Endometrial microvascular endothelial cells (primary cell): ENCODE results near the gene FNDC5. TPM values are rescaled to one million over a fixed set of nuclear protein-coding genes. Genes with fewer than 3 reads are reported as not detected.

ENCODE experiments used
- in situ Hi-C: cut with HindIII; loops from 2 replicates; pipeline ENCODE4 v1.10.0; 2017; ENCODE audit warnings: low sequenced_read_pairs, low pct_unique_long_range_greater_than_20kb; ENCODE audit errors: inconsistent ontology term
- total RNA-seq: library from RNA; depleted of rRNA; stranded (reverse); fragments of >200 nt; gene quantifications from one replicate; pipeline ENCODE4 v1.2.3, GENCODE V29; 2015; ENCODE audit errors: inconsistent ontology term

Gene FNDC5
- total RNA-seq, 1 donor from 2014 or later: not detected

DNA sequence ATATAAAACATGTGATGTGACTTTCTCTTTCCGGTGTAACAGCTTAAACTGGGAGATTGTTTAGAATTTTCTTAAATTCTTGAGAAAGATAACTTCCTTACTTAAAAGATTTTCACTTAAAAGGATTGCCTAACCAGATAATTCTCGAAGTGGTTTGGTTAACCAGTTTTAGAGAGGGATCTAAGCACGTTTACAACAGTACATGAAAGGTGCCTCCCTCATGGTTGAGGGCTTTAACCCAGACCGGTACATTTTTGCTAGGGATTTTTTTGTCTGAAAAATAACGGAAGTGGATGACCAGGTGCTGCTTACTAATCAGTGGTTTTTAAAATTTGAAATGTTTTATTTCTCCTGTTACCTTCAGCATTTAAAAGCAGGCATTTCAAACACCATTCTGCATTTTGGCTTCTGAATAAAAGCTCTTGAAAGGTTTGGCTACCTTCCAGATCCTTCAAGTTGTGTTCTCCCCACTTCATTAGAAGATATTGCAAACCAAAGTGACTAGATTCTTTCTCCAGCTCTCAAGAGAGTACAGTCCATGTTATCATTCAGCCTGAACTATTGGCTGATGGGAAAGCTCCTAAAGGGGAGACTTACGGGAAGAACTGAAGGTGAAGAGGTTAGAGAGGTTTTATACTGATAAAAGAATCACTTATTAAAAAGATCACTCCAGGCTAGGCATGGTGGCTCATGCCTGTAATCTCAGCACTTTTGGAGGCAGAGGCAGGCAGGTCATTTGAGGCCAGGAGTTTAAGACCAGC, 40.4 kb downstream of the FNDC5 start:
- in situ Hi-C loops: no loop called here

- in situ Hi-C loops: no loop called here
These were observed 42.4 kb downstream of the FNDC5 start for GRCh38 chr1:32828341-32828740.

DNA sequence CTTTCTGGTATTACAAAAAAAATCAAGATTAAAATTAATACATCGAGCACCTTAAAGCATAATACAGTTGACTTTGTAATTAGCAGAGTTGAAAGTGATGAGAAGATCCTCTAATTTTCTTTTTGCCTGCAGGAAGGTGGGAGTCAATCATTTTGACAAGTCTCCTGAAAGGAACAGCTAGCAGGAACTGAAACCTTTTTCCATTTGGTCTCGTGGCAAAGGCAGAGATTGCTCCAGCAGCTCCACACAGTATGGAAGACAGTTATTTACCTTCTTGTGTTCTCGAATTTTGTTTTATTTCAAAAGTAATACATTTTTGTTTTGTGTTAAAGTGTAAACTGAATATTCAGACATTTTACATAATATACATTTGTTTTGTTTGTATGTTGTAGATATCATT, 45.5 kb downstream of the FNDC5 start:
- in situ Hi-C loops: no loop called here

DNA sequence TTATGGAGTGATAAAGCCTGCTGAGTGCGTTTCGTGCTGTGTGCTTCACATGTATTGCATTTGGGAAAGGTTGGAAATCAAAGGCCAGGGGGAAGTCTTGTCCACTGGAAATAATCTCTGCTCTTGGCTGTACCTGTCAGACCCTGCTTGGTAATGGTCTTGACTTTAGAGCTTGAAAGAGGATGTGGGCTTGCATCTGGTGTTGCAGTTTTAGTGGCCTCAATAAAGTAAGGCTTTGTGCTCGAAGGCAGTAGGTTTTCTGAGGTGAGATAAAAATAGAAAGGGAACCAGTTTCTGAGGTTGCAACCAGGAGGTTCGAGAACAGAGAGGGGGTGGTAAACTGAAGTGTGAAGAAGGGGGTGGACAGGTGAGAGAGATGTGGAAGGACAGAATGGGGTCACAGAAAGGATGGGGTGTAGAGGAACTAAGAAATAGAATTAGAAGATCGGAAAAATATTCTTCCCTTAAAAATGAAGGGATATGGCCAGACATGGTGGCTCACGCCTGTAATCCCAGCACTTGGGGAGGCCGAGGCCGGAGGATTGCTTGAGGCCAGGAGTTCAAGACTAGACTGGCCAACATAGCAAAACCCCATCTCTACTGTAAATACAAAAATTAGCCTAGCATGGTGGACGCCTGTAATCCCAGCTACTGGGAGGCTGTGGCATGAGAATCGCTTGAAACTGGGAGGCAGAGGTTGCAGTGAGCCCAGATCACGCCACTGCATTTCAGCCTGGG, 51.7 kb downstream of the FNDC5 start:
- in situ Hi-C loops: no loop called here

- in situ Hi-C loops: no loop called here
These were observed 52.6 kb downstream of the FNDC5 start for GRCh38 chr1:32817815-32818786.

DNA sequence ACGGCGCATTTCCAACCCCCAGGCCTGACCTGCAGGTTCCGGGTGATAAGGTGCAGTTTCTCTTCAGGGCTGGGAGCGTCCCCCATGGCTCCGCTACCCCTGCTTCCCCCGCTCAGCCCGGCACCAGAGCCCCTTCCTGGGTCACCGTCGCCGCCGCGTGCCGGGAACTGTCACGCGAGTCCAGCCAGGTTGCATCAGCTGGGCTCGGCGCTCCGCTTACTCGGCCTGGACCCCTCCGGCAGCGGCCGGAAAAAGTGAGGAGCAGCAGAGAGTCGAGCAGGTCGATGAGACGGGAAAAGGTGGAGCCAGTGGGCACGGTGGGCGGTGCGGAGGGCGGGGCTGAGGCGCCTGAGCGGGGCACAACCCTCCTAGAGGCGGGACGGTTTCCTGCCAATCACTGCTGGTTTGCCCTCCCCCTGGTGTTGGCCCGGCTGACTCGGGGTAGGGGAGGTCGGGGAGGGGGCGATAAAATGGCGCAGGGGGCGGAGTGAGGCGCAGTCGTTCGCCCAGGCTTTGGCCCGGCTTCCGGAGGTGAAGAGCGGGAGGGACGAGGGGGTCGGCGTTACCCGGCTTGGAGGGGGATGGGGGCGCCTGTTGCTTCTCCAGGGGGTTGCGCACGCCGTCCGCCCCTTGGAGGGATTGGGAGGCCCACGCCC, 53.4 kb downstream of the FNDC5 start, which contains the start of the genes S100PBP and YARS1:
Gene S100PBP, plus strand, starts transcription at position 495 of the 656 bp plus-strand sequence. CDS start 8,447 bp downstream, outside the sequence.
Gene YARS1, minus strand, starts transcription at position 200 of the 656 bp plus-strand sequence. Its CDS starts 114 bp downstream, at position 86.
- in situ Hi-C loops: no loop called here

- in situ Hi-C loops: no loop called here
These were observed 54.0 kb downstream of the FNDC5 start for GRCh38 chr1:32816676-32817158.

DNA sequence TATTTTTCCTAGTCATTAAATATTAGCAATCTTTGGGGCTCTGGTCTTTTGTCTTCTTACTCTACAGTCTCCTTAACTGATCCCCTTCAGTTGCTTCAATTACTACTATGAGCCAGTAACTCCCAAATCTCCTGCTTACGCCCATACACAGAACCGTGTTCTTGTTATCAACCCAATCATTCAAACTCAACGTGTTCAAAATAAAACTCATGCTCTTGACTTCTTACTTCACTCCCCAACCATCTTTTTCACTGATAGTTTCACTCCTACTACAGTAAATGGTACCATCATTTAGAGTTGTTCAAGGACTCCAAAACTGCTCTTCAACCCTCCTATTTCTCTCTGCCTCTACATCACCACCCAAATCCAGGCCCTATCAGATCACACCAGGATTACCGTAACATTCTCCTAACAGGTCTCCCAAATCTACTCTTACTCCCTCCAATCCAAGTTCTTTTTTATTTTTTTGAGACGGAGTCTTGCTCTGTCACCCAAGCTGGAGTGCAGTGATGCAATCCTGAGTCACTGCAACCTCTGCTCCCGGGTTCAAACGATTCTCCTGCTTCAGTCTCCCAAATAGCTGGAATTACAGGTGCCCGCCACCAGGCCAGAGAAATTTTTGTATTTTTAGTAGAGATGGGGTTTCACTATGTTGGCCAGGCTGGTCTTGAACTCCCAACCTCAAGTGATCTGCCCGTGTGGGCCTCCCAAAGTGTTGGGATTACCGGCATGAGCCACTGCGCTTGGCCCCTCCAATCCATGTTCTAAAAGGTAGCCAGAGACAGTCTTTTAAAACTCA, 56.6 kb downstream of the FNDC5 start:
- in situ Hi-C loops: no loop called here

Other genes starting within 250 kb of the FNDC5 start
- 26.5 TPM for gene ZBTB8OS, start 220.4 kb downstream of the FNDC5 start, total RNA-seq
- gene RBBP4, start 219.7 kb downstream of the FNDC5 start, total RNA-seq: 163 TPM
- gene SYNC, start 168.1 kb downstream of the FNDC5 start, total RNA-seq: 8.9 TPM
- 132 TPM for gene YARS1, start 53.6 kb downstream of the FNDC5 start, total RNA-seq
- 28.4 TPM for gene S100PBP, start 53.3 kb downstream of the FNDC5 start, total RNA-seq
- not detected for gene HPCA, start 15.6 kb upstream of the FNDC5 start, total RNA-seq
- gene TMEM54, start 30.5 kb upstream of the FNDC5 start, total RNA-seq: 8.0 TPM
- gene RNF19B, start 93.9 kb upstream of the FNDC5 start, total RNA-seq: 42.2 TPM
- 160 TPM for gene AK2, start 166.0 kb upstream of the FNDC5 start, total RNA-seq
- gene AZIN2, start 210.2 kb upstream of the FNDC5 start, total RNA-seq: not detected